ENCODE results near the gene GLIS1.

GLIS1 gene

DNA sequence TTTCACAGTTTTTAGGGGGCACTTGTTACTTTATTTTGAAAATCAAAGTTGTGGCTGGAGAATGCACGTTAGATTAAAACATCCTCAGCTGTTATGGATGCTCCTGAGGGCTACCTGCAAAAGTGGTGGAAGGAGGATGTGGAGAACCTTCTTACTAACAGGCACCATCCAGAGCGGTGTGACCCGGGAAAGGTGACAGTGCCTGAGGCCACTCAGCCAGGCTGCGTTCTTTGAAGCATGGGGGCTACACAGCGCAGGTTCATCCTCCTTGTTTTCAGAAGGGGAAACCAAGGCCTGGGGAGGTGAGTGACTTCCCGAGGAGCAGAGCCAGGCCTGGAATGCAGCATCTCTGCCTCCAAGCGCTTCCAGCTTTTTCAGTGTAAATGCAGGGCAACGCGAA, 255.8 kb downstream of the GLIS1 start:
- DNase-seq (ENCODE audit: low read depth, low spot score) = no peak
- TF ChIP-seq, protein P1, sequence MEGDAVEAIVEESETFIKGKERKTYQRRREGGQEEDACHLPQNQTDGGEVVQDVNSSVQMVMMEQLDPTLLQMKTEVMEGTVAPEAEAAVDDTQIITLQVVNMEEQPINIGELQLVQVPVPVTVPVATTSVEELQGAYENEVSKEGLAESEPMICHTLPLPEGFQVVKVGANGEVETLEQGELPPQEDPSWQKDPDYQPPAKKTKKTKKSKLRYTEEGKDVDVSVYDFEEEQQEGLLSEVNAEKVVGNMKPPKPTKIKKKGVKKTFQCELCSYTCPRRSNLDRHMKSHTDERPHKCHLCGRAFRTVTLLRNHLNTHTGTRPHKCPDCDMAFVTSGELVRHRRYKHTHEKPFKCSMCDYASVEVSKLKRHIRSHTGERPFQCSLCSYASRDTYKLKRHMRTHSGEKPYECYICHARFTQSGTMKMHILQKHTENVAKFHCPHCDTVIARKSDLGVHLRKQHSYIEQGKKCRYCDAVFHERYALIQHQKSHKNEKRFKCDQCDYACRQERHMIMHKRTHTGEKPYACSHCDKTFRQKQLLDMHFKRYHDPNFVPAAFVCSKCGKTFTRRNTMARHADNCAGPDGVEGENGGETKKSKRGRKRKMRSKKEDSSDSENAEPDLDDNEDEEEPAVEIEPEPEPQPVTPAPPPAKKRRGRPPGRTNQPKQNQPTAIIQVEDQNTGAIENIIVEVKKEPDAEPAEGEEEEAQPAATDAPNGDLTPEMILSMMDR (IDR thresholded peaks at IDR 0.05; ENCODE audit: insufficient read depth, low read length, missing control alignments) = no peak
- no peak overlapping the region for H3K4me3 ChIP-seq (ENCODE audit: low read depth, low read length)
- ChIA-PET POLR2A (no interaction called here), CTCF (interaction anchor here (1.1 to 8.9 kb wide), 11 partner anchors 11 to 344 kb away, joined by 3 to 191 read pairs (median 8); no protein-coding TSS in a partner anchor)

DNA sequence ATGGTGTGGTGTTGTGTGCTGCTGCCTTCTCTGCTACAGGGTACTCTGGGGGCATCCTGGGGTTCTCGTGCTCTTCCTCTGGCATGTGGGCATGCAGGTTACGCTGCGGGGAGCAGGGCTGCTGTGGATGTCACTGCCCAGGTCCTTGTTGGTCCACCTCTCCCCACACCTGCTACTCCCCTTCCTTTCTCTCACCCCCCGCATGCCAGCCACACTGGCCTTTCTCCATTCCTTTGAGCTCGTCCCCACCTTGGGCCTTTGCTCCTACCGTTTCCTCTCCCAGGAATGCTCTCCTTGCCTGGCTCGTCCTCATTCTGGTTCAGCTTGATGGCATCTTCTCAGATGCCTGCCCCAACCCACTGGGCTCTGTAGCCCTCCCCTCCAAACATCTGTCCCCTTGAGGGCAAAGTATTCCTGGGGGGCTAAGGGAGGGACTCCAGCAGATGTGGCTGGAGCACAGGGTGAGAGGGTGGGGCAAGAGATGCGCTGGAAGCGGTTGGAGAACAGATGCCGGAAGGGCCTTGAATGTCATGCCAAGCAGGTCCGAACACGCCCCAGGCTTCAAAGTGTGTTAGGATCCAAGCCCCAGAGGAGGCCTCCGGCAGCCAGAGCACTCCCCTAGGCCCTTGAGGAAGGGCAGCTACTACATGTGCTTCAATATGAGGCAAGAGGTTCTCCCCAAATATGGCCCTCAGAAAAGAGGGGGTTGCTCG, 256.4 kb downstream of the GLIS1 start:
- ChIA-PET CTCF (interaction anchor here (1.2 to 8.9 kb wide), 7 partner anchors 10 to 344 kb away, joined by 3 to 191 read pairs (median 8); no protein-coding TSS in a partner anchor), POLR2A (no interaction called here)
- TF ChIP-seq, protein P1 (IDR thresholded peaks at IDR 0.05; ENCODE audit: insufficient read depth, low read length, missing control alignments) = no peak
- H3K4me3 ChIP-seq (ENCODE audit: low read depth, low read length) = no peak overlapping the region
- DNase-seq (ENCODE audit: low read depth, low spot score) = no peak

DNA sequence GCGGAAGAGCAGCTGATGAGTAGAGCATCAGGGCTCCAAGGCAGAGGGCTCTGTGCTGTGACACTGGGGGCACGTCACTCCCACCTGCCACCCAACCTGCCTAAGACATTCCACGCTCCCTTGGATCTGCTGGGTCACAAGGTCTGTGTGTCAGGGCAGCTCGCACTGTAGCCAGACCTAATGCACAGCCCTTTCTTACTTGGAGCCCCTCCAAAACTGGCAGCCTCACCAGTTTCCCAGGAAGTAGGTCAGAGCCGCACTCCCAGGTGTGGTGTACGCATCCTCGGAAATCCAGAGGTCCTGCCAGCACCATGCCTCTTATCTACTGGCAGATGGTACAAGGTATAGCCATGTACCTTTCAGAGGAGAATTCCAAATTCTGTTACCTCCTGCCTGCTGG, 257.5 kb downstream of the GLIS1 start:
- ChIA-PET POLR2A (no interaction called here), CTCF (no interaction called here)
- no peak overlapping the region for H3K4me3 ChIP-seq (ENCODE audit: low read depth, low read length)
- TF ChIP-seq, protein P1 (IDR thresholded peaks at IDR 0.05; ENCODE audit: insufficient read depth, low read length, missing control alignments) = no peak
- DNase-seq (ENCODE audit: low read depth, low spot score) = no peak

DNA sequence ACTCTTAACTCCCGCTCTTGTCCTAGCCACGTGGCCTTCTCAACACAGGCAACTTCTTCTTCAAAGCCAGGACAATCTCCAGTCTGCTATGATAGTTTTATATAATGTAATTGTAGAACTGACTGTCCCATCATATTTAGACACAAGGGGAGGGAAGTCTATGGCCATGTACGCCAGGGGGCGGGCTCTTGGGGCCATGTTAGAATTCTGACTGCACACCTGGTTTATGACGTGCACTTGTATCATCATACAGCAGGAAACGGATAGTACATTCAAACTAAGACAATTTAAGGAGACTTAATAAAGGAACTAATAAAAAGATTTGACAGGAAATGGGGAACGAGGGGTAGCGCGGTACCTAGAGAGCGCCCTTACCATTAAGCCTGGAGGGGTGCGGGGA, 258.3 kb downstream of the GLIS1 start:
- CTCF ChIA-PET = interaction anchor here (2.1 kb wide), 1 partner anchor 9 kb away, joined by 7 read pairs; no protein-coding TSS in a partner anchor
- TF ChIP-seq, protein P1 (IDR thresholded peaks at IDR 0.05; ENCODE audit: insufficient read depth, low read length, missing control alignments) = no peak
- no peak for DNase-seq (ENCODE audit: low read depth, low spot score)
- POLR2A ChIA-PET = no interaction called here
- no peak overlapping the region for H3K4me3 ChIP-seq (ENCODE audit: low read depth, low read length)

DNA sequence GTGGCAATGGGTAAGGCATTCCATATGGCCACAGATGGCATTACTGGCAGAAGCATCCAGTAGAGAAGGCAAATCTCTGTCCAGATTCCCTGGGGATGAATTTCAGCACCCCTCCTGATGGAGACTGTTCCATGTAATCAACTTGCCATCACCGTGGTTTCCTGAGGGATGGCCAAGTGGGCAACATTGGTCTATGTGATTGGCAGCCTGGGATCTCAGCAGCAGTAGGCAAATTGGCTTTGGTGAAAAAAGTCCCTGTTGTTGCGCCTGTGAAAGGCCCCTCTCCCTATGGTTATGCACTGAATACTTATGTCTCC, 260.5 kb downstream of the GLIS1 start:
- ChIA-PET CTCF (interaction anchor here (0.8 to 1.3 kb wide), 4 partner anchors 8 to 269 kb away, joined by 3 to 6 read pairs (median 3); no protein-coding TSS in a partner anchor), POLR2A (no interaction called here)
- no peak for DNase-seq (ENCODE audit: low read depth, low spot score)
- H3K4me3 ChIP-seq (ENCODE audit: low read depth, low read length) = no peak overlapping the region
- TF ChIP-seq, protein P1 (IDR thresholded peaks at IDR 0.05; ENCODE audit: insufficient read depth, low read length, missing control alignments) = no peak

DNA sequence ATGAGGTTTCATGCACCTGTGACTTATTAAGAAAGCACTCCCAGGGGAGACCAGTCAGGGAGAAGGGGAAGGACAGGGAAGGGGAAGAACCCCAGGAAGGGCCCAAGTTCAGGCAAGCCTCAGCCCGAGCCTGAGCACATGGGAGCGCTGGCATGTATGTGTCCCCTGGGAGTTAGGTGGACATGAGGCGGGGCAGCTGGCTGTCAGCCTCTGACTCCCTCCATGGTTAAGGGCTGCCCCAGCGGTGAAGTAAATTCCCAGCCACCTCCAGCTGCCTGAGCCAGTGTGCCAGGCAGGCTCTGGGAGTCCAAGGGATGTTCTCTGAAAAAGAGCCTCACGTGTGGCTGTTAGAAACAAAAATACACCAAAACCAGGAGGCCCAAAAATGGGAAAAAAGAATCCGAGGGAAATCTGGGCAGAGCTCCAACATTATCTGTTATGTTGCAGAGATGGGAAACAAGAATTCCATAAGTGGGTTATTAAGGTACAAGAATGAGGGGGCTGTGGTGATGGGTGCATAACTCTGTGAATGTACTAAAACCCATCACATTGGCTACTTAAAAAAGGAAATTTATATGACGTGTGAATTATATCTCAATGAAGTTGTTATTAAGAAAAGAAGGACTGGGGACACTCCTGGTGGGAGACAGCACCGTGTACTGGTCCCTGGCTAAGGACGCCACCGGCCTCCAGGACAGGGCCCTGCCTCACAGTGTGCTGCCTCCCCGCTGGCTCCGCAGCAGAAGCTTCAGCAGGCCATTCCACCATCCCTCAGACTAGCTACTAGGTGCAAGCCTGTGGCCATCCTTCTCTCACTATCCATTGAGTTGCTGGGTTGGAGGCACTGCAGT, 261.1 kb downstream of the GLIS1 start:
- POLR2A ChIA-PET = no interaction called here
- CTCF ChIA-PET = interaction anchor here (0.8 to 1.5 kb wide), 7 partner anchors 9 to 276 kb away, joined by 3 to 6 read pairs (median 3); no protein-coding TSS in a partner anchor
- TF ChIP-seq, protein P1 (IDR thresholded peaks at IDR 0.05; ENCODE audit: insufficient read depth, low read length, missing control alignments) = no peak
- no peak for DNase-seq (ENCODE audit: low read depth, low spot score)
- H3K4me3 ChIP-seq (ENCODE audit: low read depth, low read length) = no peak overlapping the region
